ENCODE data around the gene CABLES2. TPM values are rescaled to one million over a fixed set of nuclear protein-coding genes. Genes with fewer than 3 reads are reported as not detected.

The CABLES2 gene
- total RNA-seq, 1 donor from 2014 or later: 18.1 TPM

GRCh38 chr20:62359043-62359490 lies 48.0 kb downstream of the CABLES2 start:
- peak; percentile 65 for DNase-seq (ENCODE audit: missing footprints)
- no peak for ATAC-seq
- intact Hi-C loops (cut with DNase I): no loop called here

DNA sequence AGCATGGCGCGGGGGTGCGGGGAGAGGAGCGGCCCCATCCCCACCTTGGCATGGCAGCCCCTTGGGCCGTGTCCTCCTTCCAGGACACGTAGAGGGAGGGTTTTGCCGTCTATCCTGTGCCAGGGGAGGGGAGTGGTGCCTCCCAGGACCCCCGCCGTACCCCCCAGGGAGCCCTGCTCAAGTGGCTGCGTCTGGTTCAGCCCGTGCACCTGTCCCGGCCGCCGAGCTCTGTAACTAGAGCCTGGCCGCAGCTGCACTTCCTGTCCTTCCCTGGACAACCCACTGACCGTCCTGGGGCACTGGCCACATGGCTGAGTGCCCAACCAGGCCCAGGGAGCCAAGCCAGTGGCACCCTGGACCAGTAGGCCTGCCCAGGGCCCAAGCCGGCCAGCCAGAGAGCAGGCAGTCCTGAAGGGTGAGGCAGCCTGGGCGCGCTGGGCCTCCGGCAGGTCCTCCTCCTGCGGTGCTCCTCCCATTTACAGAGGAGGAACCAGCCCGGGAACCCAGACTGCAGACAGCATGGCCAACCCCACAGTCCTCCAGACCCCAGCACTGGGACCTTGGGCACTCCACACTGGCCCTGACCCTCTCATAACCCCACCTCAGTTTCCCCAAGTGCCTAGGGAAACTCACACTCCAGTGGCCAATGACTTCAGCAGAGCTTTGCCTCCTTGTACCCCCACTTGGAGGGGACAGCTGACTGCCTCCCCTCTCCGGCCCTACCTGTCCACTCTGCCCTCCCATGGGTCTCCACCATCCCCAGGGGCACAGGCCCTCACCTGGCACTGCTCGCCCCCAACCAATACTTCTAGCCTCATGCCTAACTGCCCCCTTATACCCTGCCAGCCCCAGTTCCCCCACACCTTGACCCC lies 48.7 kb downstream of the CABLES2 start:
- no peak for ATAC-seq
- intact Hi-C loops (cut with DNase I): no loop called here
- peak; percentile 75 for DNase-seq (ENCODE audit: missing footprints)

DNA sequence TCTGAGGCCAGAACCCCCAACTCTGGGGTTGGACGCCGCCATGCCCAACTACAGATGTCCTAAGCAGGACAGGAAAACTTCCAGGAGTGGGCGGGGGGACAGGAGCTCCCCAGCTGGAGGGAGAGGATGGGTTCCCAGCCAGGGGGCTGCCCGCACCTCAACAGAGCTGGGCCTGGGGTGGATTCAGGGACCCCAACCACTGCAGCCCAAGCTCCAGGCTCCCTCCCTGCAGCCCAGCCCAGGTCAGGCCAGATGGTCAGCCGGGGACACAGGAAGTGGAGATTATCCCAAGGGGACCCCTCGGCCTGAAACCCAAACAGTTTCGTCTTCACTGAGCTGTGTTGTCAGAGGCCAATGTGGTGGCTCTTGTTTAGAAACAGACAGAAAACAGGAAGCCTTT lies 49.4 kb downstream of the CABLES2 start:
- ATAC-seq (no peak), DNase-seq (ENCODE audit: missing footprints) (peak; percentile 23)
- intact Hi-C loops (cut with DNase I): no loop called here

DNA sequence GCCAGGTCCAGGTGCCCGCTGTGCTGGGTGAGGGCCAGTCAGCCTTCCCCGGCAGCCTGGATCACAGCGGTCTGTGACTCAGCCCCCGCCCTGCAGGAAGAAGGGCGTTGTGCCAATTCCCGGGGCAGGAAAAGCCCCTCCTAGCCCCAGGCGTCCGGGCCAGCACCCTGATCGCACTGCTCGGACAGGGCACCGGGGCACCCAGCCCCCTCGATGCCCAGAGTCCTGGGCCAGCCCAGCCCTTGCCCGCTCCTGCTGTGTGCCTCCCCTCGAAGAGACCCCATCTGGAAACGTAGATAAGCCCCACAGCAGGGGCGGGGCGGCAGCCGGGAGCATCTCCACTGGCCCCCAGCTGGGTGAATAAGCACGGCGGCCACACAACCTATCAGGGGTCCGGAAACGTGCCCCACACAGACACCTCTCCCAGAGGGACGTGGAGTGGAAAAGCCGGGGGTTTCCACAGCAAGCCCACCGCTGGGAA lies 49.9 kb downstream of the CABLES2 start:
- peak; percentile 12 for ATAC-seq
- DNase-seq (ENCODE audit: missing footprints): peak; percentile 78
- intact Hi-C loops (cut with DNase I): no loop called here

GRCh38 chr20:62356589-62357186 lies 50.4 kb downstream of the CABLES2 start:
- intact Hi-C loops (cut with DNase I): no loop called here
- ATAC-seq (no peak), DNase-seq (ENCODE audit: missing footprints) (no peak)

GRCh38 chr20:62355878-62356588 lies 51.1 kb downstream of the CABLES2 start:
- ATAC-seq: peak; percentile 9
- peak; percentile 76 for DNase-seq (ENCODE audit: missing footprints)
- intact Hi-C loops (cut with DNase I): no loop called here

DNA sequence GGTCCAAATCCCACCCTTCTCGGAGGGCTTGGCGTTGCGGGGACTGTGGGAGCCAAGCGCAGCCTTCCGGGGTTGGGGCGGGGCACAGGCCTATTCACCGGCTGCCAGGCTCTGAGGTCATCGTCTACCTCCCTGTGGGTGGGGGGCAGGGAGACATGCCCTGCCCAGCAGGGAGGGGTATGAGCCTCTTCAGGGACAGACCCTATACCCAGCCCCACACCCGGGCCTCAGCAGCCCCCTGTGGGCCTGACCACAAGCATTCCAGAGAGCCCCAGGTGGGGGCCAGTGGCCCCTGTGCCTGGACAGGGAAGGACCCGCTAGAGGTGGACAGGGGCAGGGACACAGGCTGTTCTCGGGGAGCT lies 51.6 kb downstream of the CABLES2 start:
- intact Hi-C loops (cut with DNase I): no loop called here
- ATAC-seq (peak; percentile 40), DNase-seq (ENCODE audit: missing footprints) (peak; percentile 69)

GRCh38 chr20:62354811-62355341 lies 52.2 kb downstream of the CABLES2 start:
- no peak for ATAC-seq
- intact Hi-C loops (cut with DNase I): no loop called here
- peak; percentile 27 for DNase-seq (ENCODE audit: missing footprints)

DNA sequence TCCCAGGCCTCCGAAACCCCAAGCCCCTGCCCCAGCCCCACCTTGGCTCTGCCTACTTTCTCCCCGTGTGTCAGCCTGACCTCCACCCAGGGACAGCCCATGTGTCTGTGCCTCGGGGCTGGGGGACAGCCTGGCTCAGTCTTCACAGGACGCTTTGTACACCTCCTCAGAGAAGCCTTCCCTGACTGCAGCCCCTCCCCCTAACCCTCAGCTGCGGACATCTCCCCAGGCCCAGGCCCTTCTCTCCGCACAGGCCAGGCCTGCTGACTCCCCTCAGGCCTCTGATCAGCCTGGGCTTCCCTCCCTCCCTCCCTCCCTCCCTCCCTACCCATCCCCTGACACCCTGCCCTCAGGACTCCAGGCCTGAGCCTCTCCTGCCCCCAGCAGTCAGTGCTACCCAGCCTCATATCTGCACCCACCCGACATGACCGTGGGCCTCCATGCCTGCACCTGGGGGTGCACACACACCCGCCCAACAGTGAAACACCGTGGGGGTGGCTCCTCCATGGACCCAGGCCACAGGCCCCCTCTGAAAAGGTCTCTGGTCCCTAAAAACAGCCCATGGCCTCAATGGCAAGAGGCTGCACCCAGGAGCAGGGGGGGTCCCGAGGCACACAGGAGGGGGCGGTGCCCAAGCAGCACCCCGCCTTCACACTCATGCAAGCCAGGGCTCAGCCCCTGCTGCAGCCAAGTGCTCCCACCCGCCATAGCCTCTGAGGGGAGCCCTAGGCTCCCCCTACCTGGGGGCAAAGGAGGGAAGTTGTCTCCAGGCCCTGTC lies 52.9 kb downstream of the CABLES2 start:
- intact Hi-C loops (cut with DNase I): no loop called here
- DNase-seq (ENCODE audit: missing footprints): peak; percentile 62
- no peak for ATAC-seq

DNA sequence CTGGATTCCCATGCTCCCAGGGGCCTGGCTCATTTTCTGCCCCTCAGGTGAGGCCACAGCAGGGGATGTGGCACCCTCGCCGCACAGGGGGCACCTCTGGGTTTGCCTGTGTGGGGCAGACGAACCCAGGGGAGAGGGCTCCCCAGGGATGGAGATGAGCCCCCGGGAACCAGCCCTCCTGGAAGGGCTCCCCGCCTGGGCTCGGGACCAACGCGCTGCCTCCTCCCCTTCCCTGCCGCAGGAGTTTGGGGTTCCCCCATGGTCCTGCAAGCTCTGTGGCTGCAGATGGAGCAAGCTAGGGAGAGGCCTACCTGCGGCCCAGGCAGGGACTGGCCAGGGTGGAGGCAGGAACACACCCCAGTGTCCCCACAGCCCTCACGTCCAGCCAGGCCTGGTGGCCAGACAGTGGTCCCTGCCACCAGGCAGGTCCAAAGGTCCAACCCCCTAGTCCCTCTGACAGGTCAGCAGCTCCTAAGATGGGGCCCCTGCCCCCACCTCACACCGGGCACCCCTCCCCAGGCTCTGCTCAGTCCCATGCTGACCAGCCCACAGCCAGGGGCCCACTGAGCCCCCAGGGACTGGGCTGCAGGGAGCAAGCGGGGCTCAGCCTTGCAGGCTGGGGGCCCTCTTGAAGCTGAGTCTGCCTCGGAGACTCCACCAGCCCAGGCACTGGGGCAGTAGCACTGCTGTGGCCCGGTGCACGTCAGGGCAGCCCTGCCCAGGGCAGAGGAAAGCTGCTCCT lies 53.6 kb downstream of the CABLES2 start:
- ATAC-seq (no peak), DNase-seq (ENCODE audit: missing footprints) (peak; percentile 49)
- intact Hi-C loops (cut with DNase I): loop anchor here (2.0 kb wide), 2 partner anchors 13 to 23 kb away; partner anchors contain the start of gene LAMA5

DNA sequence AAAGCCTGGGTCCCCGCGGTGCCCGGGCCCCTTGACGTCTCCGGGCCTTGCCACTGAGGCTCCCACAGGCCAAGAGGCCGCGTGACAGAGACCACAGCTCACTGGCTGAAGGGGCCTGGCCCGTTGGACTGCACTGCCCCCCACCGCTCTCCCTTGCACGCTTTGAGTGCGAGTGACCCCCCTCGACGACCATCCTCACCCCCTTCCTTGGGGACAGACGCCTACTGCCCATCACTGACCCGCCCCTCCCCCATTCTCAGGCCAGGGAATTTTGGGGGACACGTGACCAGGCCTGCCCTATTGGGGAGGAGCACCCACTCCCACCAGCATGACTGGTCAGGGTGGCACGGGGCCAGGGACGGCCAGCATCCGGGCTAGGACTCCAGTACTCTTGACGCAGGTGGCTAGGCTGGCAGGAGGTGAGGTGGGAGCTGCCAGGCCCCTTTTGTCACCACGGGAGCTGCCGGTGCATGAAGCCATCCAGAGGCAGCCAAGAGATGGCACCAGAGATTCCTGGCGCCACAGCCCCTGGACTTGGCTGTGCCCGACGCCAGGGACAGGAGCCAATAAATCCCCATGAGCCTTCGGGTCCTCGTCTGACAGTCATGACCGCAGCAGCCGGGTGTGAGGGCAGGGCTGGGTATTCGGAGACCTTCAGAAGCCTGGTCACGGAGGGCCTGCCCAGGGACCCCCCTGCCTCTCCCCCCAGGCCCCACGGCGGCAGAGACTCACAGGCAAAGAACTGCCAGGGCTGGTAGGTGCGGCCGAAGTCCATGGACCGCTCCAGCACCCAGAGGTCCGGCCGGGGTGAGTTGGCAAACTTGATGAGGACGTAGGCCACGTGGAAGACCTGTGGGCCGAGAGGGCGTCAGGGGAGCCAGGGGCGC lies 54.4 kb downstream of the CABLES2 start:
- intact Hi-C loops (cut with DNase I): loop anchor here (2.0 kb wide), 2 partner anchors 14 to 24 kb away; partner anchors contain the start of gene LAMA5
- DNase-seq (ENCODE audit: missing footprints) (peak; percentile 85), ATAC-seq (peak; percentile 70)

GRCh38 chr20:62351469-62352401 lies 55.4 kb downstream of the CABLES2 start:
- peak; percentile 48 for DNase-seq (ENCODE audit: missing footprints)
- no peak for ATAC-seq
- intact Hi-C loops (cut with DNase I): loop anchor here (2.0 kb wide), 2 partner anchors 15 to 25 kb away; partner anchors contain the start of gene LAMA5

DNA sequence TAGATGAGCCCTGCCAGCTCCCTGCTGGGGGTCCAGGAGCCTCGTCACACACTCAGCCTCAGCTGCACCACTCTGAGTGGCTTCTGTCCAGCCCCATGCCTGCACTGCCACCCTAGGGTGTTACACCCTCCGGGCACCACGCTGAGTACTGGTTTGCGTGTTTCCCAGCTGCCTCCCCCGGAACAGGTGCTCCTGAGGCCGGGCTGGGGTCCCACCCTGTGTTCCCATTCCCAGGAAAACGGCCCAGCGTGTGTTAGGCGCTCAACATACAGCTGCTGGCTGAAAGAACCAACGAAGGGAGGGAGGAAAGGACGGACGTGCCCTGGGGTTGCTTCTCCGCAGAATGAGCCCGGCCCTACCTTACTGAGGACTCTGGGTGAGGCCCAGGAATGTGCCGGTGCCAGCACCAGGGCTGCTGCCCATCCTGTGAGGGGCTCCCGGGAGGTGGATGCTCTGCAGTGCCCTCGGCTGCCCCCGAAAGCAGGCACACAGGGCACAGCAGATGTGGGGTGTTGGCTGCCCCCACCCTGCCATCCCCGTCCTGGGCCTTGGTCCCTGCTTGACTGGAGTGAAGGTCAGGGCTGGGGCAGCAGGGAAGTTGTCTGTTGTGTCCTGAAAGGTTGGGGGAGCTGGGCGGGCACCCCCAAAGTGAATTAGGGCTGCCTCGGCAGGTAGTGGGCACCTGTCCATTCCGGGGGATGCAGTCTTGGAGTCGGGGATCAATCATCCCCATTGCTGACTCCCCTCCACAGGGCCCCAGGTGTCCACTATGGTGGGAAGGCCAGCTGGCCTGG lies 56.3 kb downstream of the CABLES2 start:
- ATAC-seq: no peak
- DNase-seq (ENCODE audit: missing footprints): peak; percentile 41
- intact Hi-C loops (cut with DNase I): no loop called here

- peak; percentile 45 for DNase-seq (ENCODE audit: missing footprints)
- ATAC-seq: no peak
- intact Hi-C loops (cut with DNase I): no loop called here
Observed at GRCh38 chr20:62350098-62350628, 56.9 kb downstream of the CABLES2 start.
